Panc1 (cell line): ENCODE results near the gene LY6G6C. TPM values are rescaled to one million over a fixed set of nuclear protein-coding genes. Genes with fewer than 3 reads are reported as not detected.

ENCODE experiments used
- ATAC-seq: fragments of 200-7000 bp; cut with Tn5 transposase; 2 replicates; pipeline ENCODE4 v1.9.1; 2020; ENCODE audit warnings: mild to moderate bottlenecking, moderate library complexity
- BruUV-seq: library from RNA; stranded (reverse); fragments of 400-500 nt; replicated peaks from 2 replicates; lab custom pipeline; 2021; lab: Mats Ljungman, UMichigan
- CTCF ChIA-PET: fragments of 300-600 bp; sonication (Branson Sonifier 250); formaldehyde crosslinking; loops from one replicate; lab custom pipeline; 2022; ENCODE audit warnings: antibody characterized with exemption; lab: Charles Lee
- POLR2A ChIA-PET: fragments of 300-600 bp; sonication (Branson Sonifier 250); formaldehyde crosslinking; loops from one replicate; lab custom pipeline; 2022; ENCODE audit warnings: antibody characterized with exemption; lab: Charles Lee
- DNase-seq: peaks from one replicate; pipeline ENCODE4 v3.0.0-alpha.2; 2010; ENCODE audit warnings: low read depth, low spot score
- H3K27ac ChIP-seq: 2 replicates; pipeline ENCODE4 v1.5.1; 2011; ENCODE audit warnings: mild to moderate bottlenecking, low read length, inconsistent platforms
- H3K27me3 ChIP-seq: fragments of 200-500 bp; sonication (Bioruptor generic); 2 replicates; pipeline ENCODE4 v1.6.0; 2014; ENCODE audit warnings: low read length, inconsistent platforms; ENCODE audit not compliant: control insufficient read depth, insufficient read depth
- H3K36me3 ChIP-seq: fragments of 200-500 bp; sonication (Bioruptor generic); 2 replicates; pipeline ENCODE4 v1.5.1; 2014; ENCODE audit warnings: inconsistent platforms, mild to moderate bottlenecking, low read length, moderate library complexity; ENCODE audit not compliant: control insufficient read depth, insufficient read depth
- H3K4me1 ChIP-seq: 2 replicates; pipeline ENCODE4 v1.5.1; 2011; ENCODE audit warnings: inconsistent platforms, mild to moderate bottlenecking, low read length, moderate library complexity; ENCODE audit not compliant: control insufficient read depth, insufficient read depth
- H3K4me3 ChIP-seq, 2 experiments: 2 replicates each; pipeline ENCODE4 v1.5.1; 2011 to 2012; ENCODE audit warnings: low read depth in 2 of 2, low read length in 2 of 2, mild to moderate bottlenecking in 2 of 2, inconsistent platforms in 1 of 2, moderate library complexity in 1 of 2
- H3K9me3 ChIP-seq: fragments of 200-500 bp; sonication (Bioruptor generic); 2 replicates; pipeline ENCODE4 v1.5.1; 2014; ENCODE audit warnings: low read depth, mild to moderate bottlenecking, inconsistent platforms, low read length, moderate library complexity; ENCODE audit not compliant: control insufficient read depth, insufficient read depth
- CTCF ChIP-seq: fragments of 450-650 bp; IDR thresholded peaks from 2 replicates; pipeline ENCODE4 v1.5.1; 2017; ENCODE audit warnings: mild to moderate bottlenecking
- POLR2AphosphoS5 ChIP-seq: IDR thresholded peaks from 2 replicates; pipeline ENCODE4 v1.6.1; 2012; ENCODE audit warnings: mild to moderate bottlenecking, low read depth, low read length, moderate library complexity
- REST ChIP-seq, 2 experiments: IDR thresholded peaks; 2 replicates each; pipeline ENCODE4 v1.6.1; 2011 to 2012; ENCODE audit warnings: low read depth in 2 of 2, control low read depth in 1 of 2, low read length in 1 of 2, mild to moderate bottlenecking in 1 of 2, moderate library complexity in 1 of 2; ENCODE audit not compliant: insufficient read depth in 1 of 2
- SIN3A ChIP-seq: IDR thresholded peaks from 2 replicates; pipeline ENCODE4 v1.6.1; 2012; ENCODE audit warnings: low read depth, mild to moderate bottlenecking, low read length, moderate library complexity, borderline replicate concordance; ENCODE audit not compliant: insufficient read depth
- TCF7L2 ChIP-seq: IDR thresholded peaks from 2 replicates; pipeline ENCODE4 v1.6.1; 2011; ENCODE audit warnings: mild to moderate bottlenecking, low read depth, low read length, inconsistent platforms
- in situ Hi-C: cut with HindIII; loops from 2 replicates; pipeline ENCODE4 v1.10.0; 2016; ENCODE audit warnings: low sequenced_read_pairs, low pct_unique_long_range_greater_than_20kb
- intact Hi-C: fragments of 100-400 bp; cut with micrococcal nuclease; formaldehyde crosslinking; loops from one replicate; pipeline ENCODE4 v1.10.0; 2022; ENCODE audit not compliant: unreplicated experiment
- total RNA-seq: library from RNA; stranded (reverse); gene quantifications from one replicate; pipeline ENCODE4 v1.2.1, GENCODE V29; 2021; ENCODE audit not compliant: unreplicated experiment

Gene LY6G6C
- total RNA-seq, 1 experiment from 2014 or later = 0.23 TPM

- POLR2A ChIA-PET = no interaction called here
- H3K9me3 ChIP-seq = no peaks in the 10 kb centered on the region
- TF ChIP-seq CTCF = no peak
- TF ChIP-seq TCF7L2 = no peak
- no peak for TF ChIP-seq SIN3A
- no peak for TF ChIP-seq POLR2AphosphoS5
- no peak for TF ChIP-seq REST (IDR thresholded peaks at IDR 0.05; ENCODE audit: insufficient read depth in 1 of 2, low read depth in 2 of 2, low read length in 1 of 2)
- no peak overlapping the region for H3K27ac ChIP-seq
- no peak for ATAC-seq
- in situ Hi-C loops (no loop called here), intact Hi-C loops (no loop called here)
- no peak overlapping the region for H3K4me3 ChIP-seq
- no peaks in the 10 kb centered on the region for H3K27me3 ChIP-seq
- peaks cover 3% of the 10 kb centered on the region; the same call in 1 of the 2 replicates for H3K36me3 ChIP-seq
- no peak for DNase-seq
- BruUV-seq = no TSS peak
- CTCF ChIA-PET = no interaction called here
- H3K4me1 ChIP-seq = no peaks in the 10 kb centered on the region
Measured at GRCh38 chr6:31722173-31722572, 627 bp upstream of the LY6G6C start.

- BruUV-seq = no TSS peak
Measured at GRCh38 chr6:31720196-31720770, 1.3 kb downstream of the LY6G6C start.

More at GRCh38 chr6:31720196-31720770, 1.3 kb downstream of the LY6G6C start:
- Histone ChIP-seq H3K9me3 (no peaks in the 10 kb centered on the region), H3K27me3 (no peaks in the 10 kb centered on the region), H3K4me3 (no peak overlapping the region), H3K36me3 (no peaks in the 10 kb centered on the region), H3K4me1 (no peaks in the 10 kb centered on the region), H3K27ac (no peak overlapping the region)
- DNase-seq (no peak), ATAC-seq (no peak)
- POLR2A ChIA-PET = interaction anchor here (0.6 kb wide), 1 partner anchor 107 kb away, joined by 3 read pairs; the partner anchor contains the start of gene HSPA1B
- CTCF ChIA-PET = no interaction called here
- intact Hi-C loops = no loop called here
- in situ Hi-C loops = no loop called here
- TF ChIP-seq REST (IDR thresholded peaks at IDR 0.05; ENCODE audit: insufficient read depth in 1 of 2, low read depth in 2 of 2, low read length in 1 of 2) (no peak), TCF7L2 (no peak)
